Keratinocyte (primary cell): ENCODE measurements around the gene MGLL.

Experiments used
- EZH2 ChIP-seq: IDR thresholded peaks from one replicate; pipeline ENCODE4 v1.6.1; 2012; ENCODE audit warnings: inconsistent platforms, mild to moderate bottlenecking, low read length, moderate library complexity
- TF ChIP-seq, protein P1 (sequence below), 3 experiments: IDR thresholded peaks in 1 of 3; conservative IDR thresholded peaks in 1 of 3; optimal IDR thresholded peaks in 1 of 3; 2 replicates in 2 of 3; 3 replicates in 1 of 3; pipeline versions ENCODE3 to v1.5.1; 2011; ENCODE audit warnings: low read length in 3 of 3, mild to moderate bottlenecking in 3 of 3, moderate library complexity in 2 of 3, control low read depth in 1 of 3, inconsistent platforms in 1 of 3; ENCODE audit not compliant: insufficient read depth in 2 of 3; ENCODE audit errors: extremely low read depth in 1 of 3

DNA sequence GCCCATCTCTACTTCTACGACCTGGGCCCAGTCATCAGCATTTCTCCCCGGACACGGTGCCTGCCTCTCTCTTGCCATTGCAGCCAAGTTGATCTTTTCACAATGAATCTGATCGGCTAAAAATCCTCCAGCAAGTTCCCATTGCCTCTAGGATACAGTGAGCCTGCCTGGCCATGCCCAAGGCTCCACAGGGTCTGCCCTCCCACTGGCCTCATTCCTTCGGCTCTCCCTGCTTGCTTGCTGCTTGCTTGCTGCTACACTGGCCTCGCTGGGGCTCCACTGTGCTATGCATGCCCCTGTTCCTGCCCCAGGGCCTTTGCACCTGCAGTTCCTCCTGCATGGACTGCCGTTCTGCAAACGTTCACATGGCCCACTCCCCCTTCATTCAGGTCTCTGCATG is 147.5 kb downstream of the MGLL start:
- TF ChIP-seq, protein P1, sequence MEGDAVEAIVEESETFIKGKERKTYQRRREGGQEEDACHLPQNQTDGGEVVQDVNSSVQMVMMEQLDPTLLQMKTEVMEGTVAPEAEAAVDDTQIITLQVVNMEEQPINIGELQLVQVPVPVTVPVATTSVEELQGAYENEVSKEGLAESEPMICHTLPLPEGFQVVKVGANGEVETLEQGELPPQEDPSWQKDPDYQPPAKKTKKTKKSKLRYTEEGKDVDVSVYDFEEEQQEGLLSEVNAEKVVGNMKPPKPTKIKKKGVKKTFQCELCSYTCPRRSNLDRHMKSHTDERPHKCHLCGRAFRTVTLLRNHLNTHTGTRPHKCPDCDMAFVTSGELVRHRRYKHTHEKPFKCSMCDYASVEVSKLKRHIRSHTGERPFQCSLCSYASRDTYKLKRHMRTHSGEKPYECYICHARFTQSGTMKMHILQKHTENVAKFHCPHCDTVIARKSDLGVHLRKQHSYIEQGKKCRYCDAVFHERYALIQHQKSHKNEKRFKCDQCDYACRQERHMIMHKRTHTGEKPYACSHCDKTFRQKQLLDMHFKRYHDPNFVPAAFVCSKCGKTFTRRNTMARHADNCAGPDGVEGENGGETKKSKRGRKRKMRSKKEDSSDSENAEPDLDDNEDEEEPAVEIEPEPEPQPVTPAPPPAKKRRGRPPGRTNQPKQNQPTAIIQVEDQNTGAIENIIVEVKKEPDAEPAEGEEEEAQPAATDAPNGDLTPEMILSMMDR (optimal IDR thresholded peaks at IDR 0.05 in 1 of 3, IDR thresholded peaks at IDR 0.05 in 1 of 3, conservative IDR thresholded peaks at IDR 0.05 in 1 of 3; ENCODE audit: extremely low read depth in 1 of 3, insufficient read depth in 2 of 3, low read length in 3 of 3), result no peak
- TF ChIP-seq EZH2, result no peak
